ENCODE data around the gene DGUOK. TPM values are rescaled to one million over a fixed set of nuclear protein-coding genes. Genes with fewer than 3 reads are reported as not detected.

Gene DGUOK
- total and polyA plus RNA-seq, 4 donors = 19.6 to 49.7 (median 28.3) TPM

DNA sequence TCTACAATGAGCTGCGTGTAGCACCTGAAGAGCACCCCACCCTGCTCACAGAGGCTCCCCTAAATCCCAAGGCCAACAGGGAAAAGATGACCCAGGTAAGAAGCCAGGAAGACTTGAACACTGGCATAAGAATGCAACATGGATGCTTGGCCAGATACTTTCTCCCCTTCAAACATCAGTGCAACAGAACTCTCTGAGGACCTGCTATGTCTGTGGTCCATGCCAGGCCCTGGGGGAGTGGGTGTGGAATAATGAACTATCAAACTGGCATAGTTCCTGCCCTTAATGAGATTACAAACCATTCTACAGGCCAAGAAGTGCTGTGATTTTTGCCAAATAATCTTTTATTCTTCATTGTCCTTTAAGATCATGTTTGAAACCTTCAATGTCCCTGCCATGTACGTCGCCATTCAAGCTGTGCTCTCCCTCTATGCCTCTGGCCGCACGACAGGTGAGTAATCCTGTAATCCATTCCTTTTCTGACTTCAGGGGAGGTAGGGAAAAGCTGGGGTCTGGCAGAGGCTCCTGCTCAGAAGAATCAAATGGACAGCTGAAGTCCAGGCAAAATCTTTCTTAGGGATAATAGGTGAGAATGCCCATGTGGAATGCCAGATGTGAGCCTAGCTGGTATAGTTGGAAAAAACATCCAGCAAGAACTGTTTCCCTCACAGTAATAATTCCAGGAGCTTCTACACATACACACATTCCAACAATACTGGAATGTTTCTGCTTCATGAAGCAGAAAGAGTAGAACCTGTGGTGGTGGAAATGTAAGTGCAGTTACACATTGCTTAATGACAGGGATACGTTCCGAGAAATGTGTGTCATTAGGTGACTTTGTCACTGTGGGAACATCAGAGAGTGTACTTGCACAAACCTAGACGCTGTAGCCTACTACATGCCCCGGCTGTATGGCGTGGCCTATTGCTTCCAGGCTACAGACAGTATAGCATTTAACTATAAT is 17.7 kb upstream of the DGUOK start:
- H3K36me3 ChIP-seq (ENCODE audit: control insufficient read depth in 4 of 4, insufficient read depth in 3 of 4, low read depth in 1 of 4, low read length in 3 of 4) = no peaks in the 10 kb centered on the region
- H3K9me3 ChIP-seq (ENCODE audit: control insufficient read depth in 4 of 4, low read length in 3 of 4) = no peaks in the 10 kb centered on the region
- no peak overlapping the region for H3K4me3 ChIP-seq (ENCODE audit: low read depth in 1 of 3, low read length in 3 of 3)
- WGBS = 84% methylated on average over 10 of the region's 10 CpGs
- H3K9ac ChIP-seq (ENCODE audit: low read depth in 1 of 2, low read length in 2 of 2) = no peak overlapping the region
- no peaks in the 10 kb centered on the region for H3K4me1 ChIP-seq (ENCODE audit: control insufficient read depth in 4 of 4, insufficient read depth in 4 of 4, low read length in 3 of 4)
- no peaks in the 10 kb centered on the region for H3K27me3 ChIP-seq (ENCODE audit: control insufficient read depth in 4 of 4, insufficient read depth in 4 of 4, low read length in 3 of 4)
- TF ChIP-seq HNF4G (IDR thresholded peaks at IDR 0.05) (no peak), TAF1 (conservative IDR thresholded peaks at IDR 0.05) (no peak), RXRA (IDR thresholded peaks at IDR 0.05) (no peak), EGR1 (IDR thresholded peaks at IDR 0.05; ENCODE audit: low read depth in 2 of 2) (no peak), HNF4A (conservative IDR thresholded peaks at IDR 0.05) (no peak), SP1 (IDR thresholded peaks at IDR 0.05) (no peak), RAD21 (IDR thresholded peaks at IDR 0.05) (no peak), FOXA1 (IDR thresholded peaks at IDR 0.05) (no peak), JUND (IDR thresholded peaks at IDR 0.05) (no peak), NR2F2 (IDR thresholded peaks at IDR 0.05) (no peak), GABPA (IDR thresholded peaks at IDR 0.05 in 1 of 2, conservative IDR thresholded peaks at IDR 0.05 in 1 of 2) (no peak)
- TF ChIP-seq, protein P1, sequence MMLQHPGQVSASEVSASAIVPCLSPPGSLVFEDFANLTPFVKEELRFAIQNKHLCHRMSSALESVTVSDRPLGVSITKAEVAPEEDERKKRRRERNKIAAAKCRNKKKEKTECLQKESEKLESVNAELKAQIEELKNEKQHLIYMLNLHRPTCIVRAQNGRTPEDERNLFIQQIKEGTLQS (IDR thresholded peaks at IDR 0.05) = no peak
- TF ChIP-seq, protein P2, sequence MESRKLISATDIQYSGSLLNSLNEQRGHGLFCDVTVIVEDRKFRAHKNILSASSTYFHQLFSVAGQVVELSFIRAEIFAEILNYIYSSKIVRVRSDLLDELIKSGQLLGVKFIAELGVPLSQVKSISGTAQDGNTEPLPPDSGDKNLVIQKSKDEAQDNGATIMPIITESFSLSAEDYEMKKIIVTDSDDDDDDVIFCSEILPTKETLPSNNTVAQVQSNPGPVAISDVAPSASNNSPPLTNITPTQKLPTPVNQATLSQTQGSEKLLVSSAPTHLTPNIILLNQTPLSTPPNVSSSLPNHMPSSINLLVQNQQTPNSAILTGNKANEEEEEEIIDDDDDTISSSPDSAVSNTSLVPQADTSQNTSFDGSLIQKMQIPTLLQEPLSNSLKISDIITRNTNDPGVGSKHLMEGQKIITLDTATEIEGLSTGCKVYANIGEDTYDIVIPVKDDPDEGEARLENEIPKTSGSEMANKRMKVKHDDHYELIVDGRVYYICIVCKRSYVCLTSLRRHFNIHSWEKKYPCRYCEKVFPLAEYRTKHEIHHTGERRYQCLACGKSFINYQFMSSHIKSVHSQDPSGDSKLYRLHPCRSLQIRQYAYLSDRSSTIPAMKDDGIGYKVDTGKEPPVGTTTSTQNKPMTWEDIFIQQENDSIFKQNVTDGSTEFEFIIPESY (IDR thresholded peaks at IDR 0.05) = no peak
- TF ChIP-seq, protein P3, sequence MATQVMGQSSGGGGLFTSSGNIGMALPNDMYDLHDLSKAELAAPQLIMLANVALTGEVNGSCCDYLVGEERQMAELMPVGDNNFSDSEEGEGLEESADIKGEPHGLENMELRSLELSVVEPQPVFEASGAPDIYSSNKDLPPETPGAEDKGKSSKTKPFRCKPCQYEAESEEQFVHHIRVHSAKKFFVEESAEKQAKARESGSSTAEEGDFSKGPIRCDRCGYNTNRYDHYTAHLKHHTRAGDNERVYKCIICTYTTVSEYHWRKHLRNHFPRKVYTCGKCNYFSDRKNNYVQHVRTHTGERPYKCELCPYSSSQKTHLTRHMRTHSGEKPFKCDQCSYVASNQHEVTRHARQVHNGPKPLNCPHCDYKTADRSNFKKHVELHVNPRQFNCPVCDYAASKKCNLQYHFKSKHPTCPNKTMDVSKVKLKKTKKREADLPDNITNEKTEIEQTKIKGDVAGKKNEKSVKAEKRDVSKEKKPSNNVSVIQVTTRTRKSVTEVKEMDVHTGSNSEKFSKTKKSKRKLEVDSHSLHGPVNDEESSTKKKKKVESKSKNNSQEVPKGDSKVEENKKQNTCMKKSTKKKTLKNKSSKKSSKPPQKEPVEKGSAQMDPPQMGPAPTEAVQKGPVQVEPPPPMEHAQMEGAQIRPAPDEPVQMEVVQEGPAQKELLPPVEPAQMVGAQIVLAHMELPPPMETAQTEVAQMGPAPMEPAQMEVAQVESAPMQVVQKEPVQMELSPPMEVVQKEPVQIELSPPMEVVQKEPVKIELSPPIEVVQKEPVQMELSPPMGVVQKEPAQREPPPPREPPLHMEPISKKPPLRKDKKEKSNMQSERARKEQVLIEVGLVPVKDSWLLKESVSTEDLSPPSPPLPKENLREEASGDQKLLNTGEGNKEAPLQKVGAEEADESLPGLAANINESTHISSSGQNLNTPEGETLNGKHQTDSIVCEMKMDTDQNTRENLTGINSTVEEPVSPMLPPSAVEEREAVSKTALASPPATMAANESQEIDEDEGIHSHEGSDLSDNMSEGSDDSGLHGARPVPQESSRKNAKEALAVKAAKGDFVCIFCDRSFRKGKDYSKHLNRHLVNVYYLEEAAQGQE (IDR thresholded peaks at IDR 0.05) = no peak
- TF ChIP-seq, protein P4, sequence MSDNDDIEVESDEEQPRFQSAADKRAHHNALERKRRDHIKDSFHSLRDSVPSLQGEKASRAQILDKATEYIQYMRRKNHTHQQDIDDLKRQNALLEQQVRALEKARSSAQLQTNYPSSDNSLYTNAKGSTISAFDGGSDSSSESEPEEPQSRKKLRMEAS (IDR thresholded peaks at IDR 0.05) = no peak
- TF ChIP-seq, protein P5, sequence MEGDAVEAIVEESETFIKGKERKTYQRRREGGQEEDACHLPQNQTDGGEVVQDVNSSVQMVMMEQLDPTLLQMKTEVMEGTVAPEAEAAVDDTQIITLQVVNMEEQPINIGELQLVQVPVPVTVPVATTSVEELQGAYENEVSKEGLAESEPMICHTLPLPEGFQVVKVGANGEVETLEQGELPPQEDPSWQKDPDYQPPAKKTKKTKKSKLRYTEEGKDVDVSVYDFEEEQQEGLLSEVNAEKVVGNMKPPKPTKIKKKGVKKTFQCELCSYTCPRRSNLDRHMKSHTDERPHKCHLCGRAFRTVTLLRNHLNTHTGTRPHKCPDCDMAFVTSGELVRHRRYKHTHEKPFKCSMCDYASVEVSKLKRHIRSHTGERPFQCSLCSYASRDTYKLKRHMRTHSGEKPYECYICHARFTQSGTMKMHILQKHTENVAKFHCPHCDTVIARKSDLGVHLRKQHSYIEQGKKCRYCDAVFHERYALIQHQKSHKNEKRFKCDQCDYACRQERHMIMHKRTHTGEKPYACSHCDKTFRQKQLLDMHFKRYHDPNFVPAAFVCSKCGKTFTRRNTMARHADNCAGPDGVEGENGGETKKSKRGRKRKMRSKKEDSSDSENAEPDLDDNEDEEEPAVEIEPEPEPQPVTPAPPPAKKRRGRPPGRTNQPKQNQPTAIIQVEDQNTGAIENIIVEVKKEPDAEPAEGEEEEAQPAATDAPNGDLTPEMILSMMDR (IDR thresholded peaks at IDR 0.05; ENCODE audit: low read depth, low read length, missing input control) = no peak
- DNase-seq (ENCODE audit: low spot score) = no peak
- no peak overlapping the region for H3K27ac ChIP-seq (ENCODE audit: low read depth in 1 of 2, low read length in 2 of 2)

Measured in liver (tissue), 9 donors.